CD14-positive monocyte (primary cell): ENCODE data around the gene LRRC25. TPM values are rescaled to one million over a fixed set of nuclear protein-coding genes. Genes with fewer than 3 reads are reported as not detected.

Experiments used
- DNase-seq, 3 donors: peaks; one replicate each; pipeline ENCODE4 v3.0.0-alpha.2; 2011 to 2022
- H2AFZ ChIP-seq: 2 replicates; pipeline ENCODE4 v1.6.0; 2012; ENCODE audit warnings: mild to moderate bottlenecking, low read depth, low read length, inconsistent platforms; ENCODE audit not compliant: insufficient read depth, poor library complexity, severe bottlenecking
- H3K27ac ChIP-seq, 2 donors: 1 replicate in 1 of 2; 2 replicates in 1 of 2; pipeline ENCODE4 v1.5.1; 2012 to 2013; ENCODE audit warnings: low read length in 2 of 2, control low read depth in 1 of 2, inconsistent platforms in 1 of 2, low read depth in 1 of 2, mild to moderate bottlenecking in 1 of 2
- H3K27me3 ChIP-seq, 2 donors: one replicate each; pipeline versions ENCODE4 v1.6.0 to v1.6.1; 2011 to 2013; ENCODE audit warnings: low read length in 2 of 2; ENCODE audit not compliant: control insufficient read depth in 2 of 2, insufficient read depth in 2 of 2
- H3K36me3 ChIP-seq, 2 donors: replicated peaks in 1 of 2; 1 replicate in 1 of 2; 2 replicates in 1 of 2; pipeline versions ENCODE4 v1.5.1 to v1.6.1; 2012 to 2013; ENCODE audit warnings: low read length in 2 of 2, control low read depth in 1 of 2, inconsistent platforms in 1 of 2, mild to moderate bottlenecking in 1 of 2; ENCODE audit not compliant: insufficient read depth in 2 of 2, control insufficient read depth in 1 of 2
- H3K4me1 ChIP-seq, 2 donors: 1 replicate in 1 of 2; 2 replicates in 1 of 2; pipeline versions ENCODE4 v1.5.1 to v1.6.1; 2012 to 2013; ENCODE audit warnings: low read length in 2 of 2, control low read depth in 1 of 2, inconsistent platforms in 1 of 2, mild to moderate bottlenecking in 1 of 2, moderate library complexity in 1 of 2; ENCODE audit not compliant: insufficient read depth in 2 of 2, control insufficient read depth in 1 of 2
- H3K4me2 ChIP-seq: replicated peaks from 2 replicates; pipeline ENCODE3; 2012; ENCODE audit warnings: low read length, moderate library complexity, mild to moderate bottlenecking; ENCODE audit not compliant: poor library complexity, severe bottlenecking; ENCODE audit errors: extremely low read depth
- H3K4me3 ChIP-seq, 3 experiments: fragments of 200-600 bp in 1 of 3; sonication (generic) in 1 of 3; replicated peaks in 1 of 3; 1 replicate in 2 of 3; 2 replicates in 1 of 3; pipeline ENCODE4 v1.5.1; 2011 to 2013; ENCODE audit warnings: low read length in 3 of 3, mild to moderate bottlenecking in 3 of 3, control low read depth in 2 of 3, low read depth in 2 of 3, inconsistent platforms in 1 of 3, moderate library complexity in 1 of 3
- H3K79me2 ChIP-seq: 2 replicates; pipeline ENCODE4 v1.6.0; 2012; ENCODE audit warnings: mild to moderate bottlenecking, control low read depth, inconsistent platforms, low read length, moderate library complexity; ENCODE audit not compliant: insufficient read depth
- H3K9ac ChIP-seq: 2 replicates; pipeline ENCODE4 v1.6.0; 2017; ENCODE audit warnings: low read length, mild to moderate bottlenecking; ENCODE audit not compliant: insufficient read depth, poor library complexity, severe bottlenecking
- H3K9me3 ChIP-seq, 2 donors: replicated peaks in 1 of 2; 1 replicate in 1 of 2; 2 replicates in 1 of 2; pipeline versions ENCODE4 v1.5.1 to v1.6.1; 2012 to 2013; ENCODE audit warnings: low read length in 2 of 2, control low read depth in 1 of 2; ENCODE audit not compliant: control insufficient read depth in 1 of 2, insufficient read depth in 1 of 2
- H4K20me1 ChIP-seq: 2 replicates; pipeline ENCODE4 v1.6.0; 2012; ENCODE audit warnings: mild to moderate bottlenecking, low read length, control low read depth, moderate library complexity; ENCODE audit not compliant: insufficient read depth
- H3K27ac Mint-ChIP-seq, 7 donors: one replicate each; pipeline ENCODE4 v1.8.0; 2020; ENCODE audit warnings: mild to moderate bottlenecking in 7 of 7, mixed read lengths in 7 of 7, moderate library complexity in 6 of 7, inconsistent platforms in 2 of 7
- H3K27me3 Mint-ChIP-seq, 3 donors: one replicate each; pipeline ENCODE4 v1.8.0; 2021 to 2022; ENCODE audit warnings: low read depth in 3 of 3, mild to moderate bottlenecking in 3 of 3, mixed read lengths in 3 of 3, moderate library complexity in 3 of 3, inconsistent platforms in 1 of 3
- H3K36me3 Mint-ChIP-seq, 2 donors: one replicate each; pipeline ENCODE4 v1.8.0; 2020; ENCODE audit warnings: mixed read lengths in 2 of 2, inconsistent platforms in 1 of 2, mild to moderate bottlenecking in 1 of 2
- H3K4me1 Mint-ChIP-seq: one replicate; pipeline ENCODE4 v1.8.0; 2020; ENCODE audit warnings: mild to moderate bottlenecking, mixed read lengths
- H3K4me3 Mint-ChIP-seq, 2 donors: one replicate each; pipeline ENCODE4 v1.8.0; 2020; ENCODE audit warnings: mild to moderate bottlenecking in 2 of 2, mixed read lengths in 2 of 2, moderate library complexity in 1 of 2
- H3K9me3 Mint-ChIP-seq, 7 donors: one replicate each; pipeline ENCODE4 v1.8.0; 2020 to 2022; ENCODE audit warnings: mixed read lengths in 7 of 7, mild to moderate bottlenecking in 6 of 7, moderate library complexity in 6 of 7, inconsistent platforms in 2 of 7
- WGBS: methylation state at CpG from one replicate; pipeline ENCODE4 v1.1.5; 2013; ENCODE audit warnings: missing lambda C conversion rate; ENCODE audit not compliant: insufficient coverage; 5-methylcytosine and 5-hydroxymethylcytosine counted together
- intact Hi-C, 2 donors: fragments of 100-400 bp; cut with micrococcal nuclease; formaldehyde crosslinking; loops; one replicate each; pipeline versions ENCODE4 v1.15.0 to v1.15.1; 2023
- polyA plus RNA-seq, 3 donors: library from polyadenylated mRNA; depleted of rRNA in 1 of 3; unstranded in 2 of 3; stranded (reverse) in 1 of 3; fragments of 300-500 nt in 2 of 3; fragments of >200 nt in 1 of 3; fragmentation: Illumina TruSeq in 2 of 3; gene quantifications; 1 replicate in 2 of 3; 2 replicates in 1 of 3; pipeline ENCODE4 v1.2.3, GENCODE V29; 2012 to 2021
- TF ChIP-seq, protein P1 (sequence below): fragments of 200-600 bp; IDR thresholded peaks from one replicate; pipeline ENCODE4 v1.8.0; 2022; ENCODE audit warnings: antibody characterized with exemption, mild to moderate bottlenecking

LRRC25 gene
- polyA plus RNA-seq, 3 donors = 173 to 581 (median 416) TPM

GRCh38 chr19:18345296-18345695 is 52.1 kb downstream of the LRRC25 start:
- H3K9ac ChIP-seq = no peak overlapping the region
- TF ChIP-seq, protein P1, sequence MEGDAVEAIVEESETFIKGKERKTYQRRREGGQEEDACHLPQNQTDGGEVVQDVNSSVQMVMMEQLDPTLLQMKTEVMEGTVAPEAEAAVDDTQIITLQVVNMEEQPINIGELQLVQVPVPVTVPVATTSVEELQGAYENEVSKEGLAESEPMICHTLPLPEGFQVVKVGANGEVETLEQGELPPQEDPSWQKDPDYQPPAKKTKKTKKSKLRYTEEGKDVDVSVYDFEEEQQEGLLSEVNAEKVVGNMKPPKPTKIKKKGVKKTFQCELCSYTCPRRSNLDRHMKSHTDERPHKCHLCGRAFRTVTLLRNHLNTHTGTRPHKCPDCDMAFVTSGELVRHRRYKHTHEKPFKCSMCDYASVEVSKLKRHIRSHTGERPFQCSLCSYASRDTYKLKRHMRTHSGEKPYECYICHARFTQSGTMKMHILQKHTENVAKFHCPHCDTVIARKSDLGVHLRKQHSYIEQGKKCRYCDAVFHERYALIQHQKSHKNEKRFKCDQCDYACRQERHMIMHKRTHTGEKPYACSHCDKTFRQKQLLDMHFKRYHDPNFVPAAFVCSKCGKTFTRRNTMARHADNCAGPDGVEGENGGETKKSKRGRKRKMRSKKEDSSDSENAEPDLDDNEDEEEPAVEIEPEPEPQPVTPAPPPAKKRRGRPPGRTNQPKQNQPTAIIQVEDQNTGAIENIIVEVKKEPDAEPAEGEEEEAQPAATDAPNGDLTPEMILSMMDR = no peak
- peaks cover 0 to 1% (median 0%) of the 10 kb centered on the region in 3 donors for H3K27me3 Mint-ChIP-seq
- H3K4me1 Mint-ChIP-seq = peaks cover 30% of the 10 kb centered on the region
- no peak overlapping the region for H3K4me2 ChIP-seq
- peaks cover 12% of the 10 kb centered on the region for H3K79me2 ChIP-seq
- H3K27ac Mint-ChIP-seq = peak overlapping the region in 4 of 7 donors; percentile 6 to 70 (median 56)
- H4K20me1 ChIP-seq = peaks cover 33% of the 10 kb centered on the region
- intact Hi-C loops = loop anchor here in 1 of 2 donors (5.0 kb wide), 1 partner anchor 42 kb away; the partner anchor contains the start of gene GDF15
- H3K27me3 ChIP-seq = no peaks in the 10 kb centered on the region
- H3K9me3 Mint-ChIP-seq = no peaks in the 10 kb centered on the region
- H3K4me3 ChIP-seq = no peak overlapping the region
- no peaks in the 10 kb centered on the region for H3K9me3 ChIP-seq
- peaks cover 11 to 30% of the 10 kb centered on the region in 2 donors for H3K36me3 ChIP-seq
- H3K4me3 Mint-ChIP-seq = no peak overlapping the region
- DNase-seq = no peak
- H2AFZ ChIP-seq = no peak overlapping the region
- H3K4me1 ChIP-seq = peaks cover 20 to 21% of the 10 kb centered on the region in 2 donors
- H3K36me3 Mint-ChIP-seq = peaks cover 55 to 78% of the 10 kb centered on the region in 2 donors
- no peak overlapping the region for H3K27ac ChIP-seq
- 100% methylated on average over 2 of the region's 6 CpGs for WGBS

GRCh38 chr19:18344582-18344950 is 52.9 kb downstream of the LRRC25 start:
- intact Hi-C loops = loop anchor here in 1 of 2 donors (5.0 kb wide), 1 partner anchor 33 kb away; no protein-coding TSS in a partner anchor
- H3K4me2 ChIP-seq = no peak overlapping the region
- H3K27ac Mint-ChIP-seq = peak overlapping the region in 4 of 7 donors; percentile 57 to 71 (median 66)

More at GRCh38 chr19:18344582-18344950, 52.9 kb downstream of the LRRC25 start:
- Mint-ChIP-seq H3K4me1 (peaks cover 34% of the 10 kb centered on the region), H3K4me3 (no peak overlapping the region), H3K27me3 (peaks cover 0 to 1% (median 0%) of the 10 kb centered on the region in 3 donors), H3K9me3 (no peaks in the 10 kb centered on the region), H3K36me3 (peaks cover 48 to 71% of the 10 kb centered on the region in 2 donors)
- Histone ChIP-seq H3K9me3 (no peaks in the 10 kb centered on the region), H3K79me2 (peaks cover 12% of the 10 kb centered on the region), H2AFZ (no peak overlapping the region), H3K4me1 (peaks cover 27 to 28% of the 10 kb centered on the region in 2 donors), H3K27ac (no peak overlapping the region), H3K9ac (no peak overlapping the region), H4K20me1 (peaks cover 27% of the 10 kb centered on the region), H3K36me3 (peaks cover 10 to 28% of the 10 kb centered on the region in 2 donors), H3K4me3 (no peak overlapping the region), H3K27me3 (no peaks in the 10 kb centered on the region)
- TF ChIP-seq, protein P1 = no peak
- no peak for DNase-seq
- WGBS = 70% methylated on average over 8 of the region's 13 CpGs
